SKM-1 treated with dmso at 0.1 percent for 144 hours (cell line): ENCODE results near the gene TUBGCP2.
A peak's percentile ranks its signal among the peaks of the same experiment; 100 is the strongest.
"Not testable (repeated sequence)": the region's sequence is repeated elsewhere in the genome, so short reads cannot be mapped to it uniquely, and the experiment has no call there.

Experiments
- DNase-seq: peaks from one replicate; lab custom pipeline; 2025; ENCODE audit not compliant: unreplicated experiment; lab: John Stamatoyannopoulos, UW

Gene TUBGCP2

GRCh38 chr10:133249975-133250754 lies 58.5 kb downstream of the TUBGCP2 start:
- DNase-seq: no peak

GRCh38 chr10:133249094-133249780 lies 59.4 kb downstream of the TUBGCP2 start:
- DNase-seq: no peak

GRCh38 chr10:133248334-133248715 lies 60.3 kb downstream of the TUBGCP2 start:
- DNase-seq: no peak

GRCh38 chr10:133247681-133248333 lies 60.9 kb downstream of the TUBGCP2 start:
- DNase-seq: no peak

GRCh38 chr10:133246236-133246626 lies 62.4 kb downstream of the TUBGCP2 start:
- no peak for DNase-seq

GRCh38 chr10:133245439-133246235 lies 63.0 kb downstream of the TUBGCP2 start:
- DNase-seq: no peak

GRCh38 chr10:133243593-133243992 lies 65.1 kb downstream of the TUBGCP2 start:
- no peak for DNase-seq

GRCh38 chr10:133242611-133243356 lies 65.9 kb downstream of the TUBGCP2 start:
- DNase-seq: no peak

GRCh38 chr10:133241501-133242205 lies 67.0 kb downstream of the TUBGCP2 start:
- DNase-seq: no peak

- no peak for DNase-seq
Observed at GRCh38 chr10:133239990-133240389, 68.7 kb downstream of the TUBGCP2 start.

GRCh38 chr10:133238466-133238804 lies 70.2 kb downstream of the TUBGCP2 start:
- DNase-seq: no peak

- no peak for DNase-seq
Observed at GRCh38 chr10:133237588-133238465, 70.8 kb downstream of the TUBGCP2 start, which contains the start of gene VENTX. TSS of gene VENTX (plus strand) at chr10:133237855. CDS start at chr10:133237915, 60 bp downstream.

- no peak for DNase-seq
Observed at GRCh38 chr10:133237241-133237587, 71.5 kb downstream of the TUBGCP2 start.

- DNase-seq: no peak
Observed at GRCh38 chr10:133236401-133237240, 72.1 kb downstream of the TUBGCP2 start.

GRCh38 chr10:133235932-133236331 lies 72.7 kb downstream of the TUBGCP2 start:
- peak; percentile 45 for DNase-seq

- no peak for DNase-seq
Observed at GRCh38 chr10:133235265-133235855, 73.3 kb downstream of the TUBGCP2 start.

GRCh38 chr10:133234796-133235195 lies 73.9 kb downstream of the TUBGCP2 start:
- DNase-seq: not testable (repeated sequence)
